Endothelial cell of hepatic sinusoid (primary cell): Measurements from ENCODE around the gene COX8C.
"Not testable (repeated sequence)": the region's sequence is repeated elsewhere in the genome, so short reads cannot be mapped to it uniquely, and the experiment has no call there.

Experiments
- in situ Hi-C: cut with HindIII; loops from 2 replicates; pipeline ENCODE4 v1.10.0; 2017; ENCODE audit warnings: low sequenced_read_pairs

The COX8C gene

GRCh38 chr14:93319958-93320357, 27.0 kb upstream of the COX8C start:
- in situ Hi-C loops: no loop called here

GRCh38 chr14:93320489-93320888, 26.5 kb upstream of the COX8C start:
- in situ Hi-C loops: no loop called here

GRCh38 chr14:93322929-93323599, 23.9 kb upstream of the COX8C start:
- in situ Hi-C loops: no loop called here

DNA sequence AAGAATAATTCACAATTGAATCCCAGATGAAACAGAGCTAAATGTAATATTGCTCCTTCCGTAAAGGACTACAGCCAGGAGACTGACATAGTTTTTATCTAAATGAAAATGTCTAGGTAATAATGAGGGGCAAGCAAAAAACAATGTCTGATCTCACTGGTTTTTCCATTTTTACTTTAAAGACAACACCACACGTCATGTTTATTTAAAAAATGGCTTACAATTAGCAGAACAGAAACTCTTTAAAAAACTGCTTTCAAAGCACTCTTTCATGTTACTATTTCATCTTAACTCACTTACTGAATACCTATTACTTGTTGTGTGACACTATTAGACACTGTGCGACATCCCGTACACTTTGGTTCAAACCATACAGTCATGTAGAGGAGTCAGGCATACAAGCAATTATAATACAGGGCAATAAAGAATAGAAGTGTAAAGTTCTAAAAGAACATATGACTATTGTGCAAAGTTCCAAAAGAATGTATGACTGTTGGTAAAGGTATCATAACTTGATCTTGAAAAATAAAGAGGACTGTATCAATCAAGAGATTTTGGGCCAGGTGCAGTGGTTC, 23.3 kb upstream of the COX8C start:
- in situ Hi-C loops: no loop called here

DNA sequence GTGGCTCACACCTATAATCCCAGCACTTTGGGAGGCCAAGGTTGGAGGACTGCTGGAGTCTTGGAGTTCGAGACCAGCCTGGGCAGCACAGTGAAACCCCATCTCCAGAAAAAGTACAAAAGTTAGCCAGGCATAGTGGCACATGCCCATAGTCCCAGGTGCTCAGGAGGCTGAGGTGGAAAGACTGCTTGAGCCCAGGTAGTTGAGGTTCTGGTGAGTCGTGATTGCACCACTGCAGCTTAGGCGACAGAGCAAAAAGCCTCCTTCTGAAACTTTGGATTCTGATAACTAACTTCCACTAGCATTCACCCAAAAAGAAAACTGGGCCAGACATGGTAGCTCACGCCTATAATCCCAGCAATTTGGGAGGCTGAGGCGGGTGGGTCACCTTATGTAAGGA, 20.8 kb upstream of the COX8C start:
- in situ Hi-C loops: no loop called here

DNA sequence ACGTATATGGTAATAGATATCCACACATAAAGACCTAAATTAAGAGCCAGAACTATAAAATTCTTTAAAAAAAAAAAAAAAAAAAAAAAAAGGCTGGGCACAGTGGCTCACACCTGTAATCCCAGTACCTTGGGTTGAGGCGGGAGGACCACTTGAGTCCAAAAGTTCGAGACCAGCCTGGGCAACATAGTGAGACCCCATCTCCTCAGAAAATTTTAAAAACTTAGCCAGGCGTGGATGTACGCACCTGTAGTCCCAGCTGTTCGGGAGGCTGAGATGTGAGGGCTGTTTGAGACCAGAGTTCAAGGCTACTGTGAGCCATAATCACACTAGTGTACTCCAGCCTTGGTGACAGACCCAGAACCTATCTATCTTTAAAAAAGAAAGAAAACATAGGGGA, 18.4 kb upstream of the COX8C start:
- in situ Hi-C loops: no loop called here

DNA sequence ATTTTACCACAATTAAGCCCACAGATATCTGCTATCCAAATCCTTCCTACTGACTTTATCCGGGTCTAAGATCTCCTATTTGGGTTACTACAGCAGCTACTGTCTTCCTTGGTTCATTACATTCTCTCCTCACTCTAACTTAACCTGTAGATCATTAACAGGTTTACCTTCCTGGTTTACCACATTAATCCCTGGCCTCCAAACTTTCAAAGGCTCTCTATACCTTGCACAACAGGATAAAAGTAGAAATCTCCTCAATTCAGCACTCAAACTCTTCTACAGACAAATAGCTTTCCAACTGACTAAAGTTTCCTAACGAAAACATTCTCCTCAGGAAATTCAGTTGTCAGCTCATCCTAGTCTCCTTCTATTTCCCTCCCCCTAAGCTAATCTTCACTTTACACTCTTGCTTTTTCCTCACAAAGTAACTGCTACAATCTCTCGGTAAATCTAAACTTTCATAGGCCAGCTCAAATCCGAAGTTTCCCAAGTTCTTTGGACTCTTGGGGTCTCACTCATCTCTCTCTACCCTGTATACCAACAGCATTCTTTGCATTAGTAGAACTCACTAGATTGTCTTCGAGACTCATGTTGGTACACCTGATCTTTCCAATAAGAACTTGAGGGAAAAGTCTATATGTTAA, 16.9 kb upstream of the COX8C start:
- in situ Hi-C loops: no loop called here

GRCh38 chr14:93330609-93331000, 16.4 kb upstream of the COX8C start:
- in situ Hi-C loops: no loop called here

DNA sequence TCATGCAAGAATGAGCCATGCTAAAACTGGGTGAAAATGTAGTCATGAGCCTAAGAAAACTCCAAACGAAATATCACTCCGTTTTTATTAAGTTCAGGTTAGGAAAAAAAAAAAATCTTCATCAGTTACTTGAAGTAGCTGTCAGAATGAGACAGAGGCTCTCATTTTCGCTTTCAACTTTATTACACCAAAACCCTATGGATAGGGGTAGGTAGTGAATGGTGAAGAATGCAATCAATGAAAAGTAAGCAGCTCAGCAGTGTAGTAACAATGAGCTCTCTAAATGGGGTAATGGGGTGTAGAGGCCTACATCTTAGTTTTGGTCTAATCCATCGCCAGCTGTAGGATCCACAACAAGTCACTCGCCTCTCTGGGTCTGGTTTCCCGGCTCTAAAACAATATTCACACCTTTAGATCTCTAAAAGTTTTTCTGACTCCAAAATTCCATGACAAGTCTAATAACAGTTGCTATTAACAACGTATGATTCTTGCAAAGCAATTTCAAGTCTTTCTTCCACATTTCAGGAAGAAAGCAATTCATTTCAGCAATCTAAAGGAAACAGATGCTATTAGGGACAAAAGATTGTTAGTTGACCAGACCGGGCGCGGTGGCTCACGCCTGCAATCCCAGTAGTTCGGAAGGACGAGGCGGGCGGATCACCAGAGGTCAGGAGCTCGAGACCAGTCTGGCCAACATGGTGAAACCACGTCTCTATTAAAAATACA, 15.8 kb upstream of the COX8C start:
- in situ Hi-C loops: no loop called here

- in situ Hi-C loops: no loop called here
These were observed 15.1 kb upstream of the COX8C start for GRCh38 chr14:93331728-93332396.

- in situ Hi-C loops: no loop called here
These were observed 14.6 kb upstream of the COX8C start for GRCh38 chr14:93332397-93332852.

DNA sequence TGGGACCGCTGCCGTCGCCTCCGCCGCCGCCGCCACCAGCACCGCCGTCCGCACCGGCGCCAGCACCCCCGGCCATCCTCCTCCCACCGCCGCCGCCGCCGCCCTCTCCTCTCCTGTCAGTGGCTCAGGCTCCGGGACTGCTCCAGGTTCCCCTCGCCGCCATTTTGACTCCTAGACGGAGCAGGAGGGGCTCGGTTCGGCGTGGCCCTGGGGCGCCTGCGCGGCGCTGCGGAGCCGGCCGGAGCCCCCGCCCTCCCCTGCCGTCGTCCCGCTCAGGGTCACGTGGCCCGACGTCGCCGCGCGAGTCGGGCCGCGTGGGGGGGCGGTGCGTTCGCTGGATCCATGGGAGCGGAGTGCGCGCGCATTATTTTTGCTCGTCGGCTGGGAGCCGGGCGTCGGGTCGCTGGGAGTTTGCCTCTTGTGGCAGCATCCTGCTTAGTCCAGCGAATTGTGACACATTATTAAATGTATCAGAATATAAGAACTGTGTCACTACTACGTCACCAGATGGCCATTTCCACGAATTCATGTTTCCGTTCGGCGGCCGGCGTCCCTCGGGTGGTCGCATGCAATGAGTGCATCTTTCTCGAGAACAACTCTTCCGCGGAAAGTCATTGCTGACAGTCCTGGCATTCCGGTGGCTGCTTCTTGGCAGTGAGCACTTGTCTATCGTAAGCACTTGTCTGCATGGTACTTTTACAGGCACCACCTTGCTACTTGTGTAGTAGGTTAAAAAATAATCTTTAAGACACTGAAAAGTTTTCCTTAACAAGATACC, 13.9 kb upstream of the COX8C start, which contains the start of gene BTBD7:
TSS of gene BTBD7 (minus strand) at position 184 of the 778 bp plus-strand sequence. CDS start 36,985 bp downstream, outside the sequence.
- in situ Hi-C loops: no loop called here

GRCh38 chr14:93333631-93334103, 13.3 kb upstream of the COX8C start:
- in situ Hi-C loops: no loop called here

DNA sequence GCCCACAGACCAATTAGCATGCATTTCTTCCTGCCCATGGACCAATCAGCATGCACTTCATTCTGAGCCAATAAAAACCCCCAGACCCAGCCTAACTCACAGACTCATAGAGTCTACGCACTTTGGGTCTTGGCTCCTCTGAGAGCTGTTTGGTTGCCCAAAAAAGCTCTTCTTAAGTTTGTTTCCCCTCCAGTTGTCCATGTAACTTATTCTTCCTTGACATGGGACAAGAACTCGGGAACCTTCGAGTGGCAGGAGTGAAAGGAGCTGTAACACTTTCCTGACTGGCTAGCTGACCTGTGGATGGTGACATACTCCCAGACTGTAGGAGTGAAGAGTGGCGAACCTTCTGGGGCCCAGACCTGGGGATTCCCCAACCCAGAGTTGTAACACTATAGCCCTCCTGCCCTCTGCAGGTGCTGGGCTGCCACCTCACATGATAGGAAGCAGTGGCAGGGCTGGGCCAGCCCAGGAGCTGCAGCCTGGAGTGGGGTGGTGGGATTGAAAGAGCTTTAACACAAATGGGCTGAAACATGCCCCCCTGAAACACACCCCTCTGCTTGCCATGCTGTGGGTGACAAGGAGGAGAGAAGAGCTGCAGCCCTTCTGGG, 9.7 kb upstream of the COX8C start:
- in situ Hi-C loops: no loop called here

DNA sequence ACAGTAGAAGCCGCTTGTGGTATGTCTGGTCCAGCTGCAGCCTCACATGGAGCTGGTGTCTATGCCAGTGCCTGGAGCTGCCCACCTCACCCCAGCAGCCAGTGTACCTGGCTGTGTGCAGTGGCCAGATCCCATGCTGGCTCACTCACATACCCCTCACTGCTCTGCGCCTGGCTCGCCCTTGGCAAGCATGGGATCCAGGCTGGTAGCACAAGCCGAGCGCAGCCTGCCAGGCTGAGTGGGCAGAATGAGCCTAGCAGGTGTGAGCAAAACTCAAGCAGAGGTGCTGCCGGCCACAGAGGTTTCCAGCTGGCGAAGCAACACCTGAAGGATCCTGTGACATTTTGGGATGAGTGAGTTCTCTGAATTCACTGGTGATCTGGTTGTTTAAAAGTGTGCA, 9.1 kb upstream of the COX8C start:
- in situ Hi-C loops: no loop called here

DNA sequence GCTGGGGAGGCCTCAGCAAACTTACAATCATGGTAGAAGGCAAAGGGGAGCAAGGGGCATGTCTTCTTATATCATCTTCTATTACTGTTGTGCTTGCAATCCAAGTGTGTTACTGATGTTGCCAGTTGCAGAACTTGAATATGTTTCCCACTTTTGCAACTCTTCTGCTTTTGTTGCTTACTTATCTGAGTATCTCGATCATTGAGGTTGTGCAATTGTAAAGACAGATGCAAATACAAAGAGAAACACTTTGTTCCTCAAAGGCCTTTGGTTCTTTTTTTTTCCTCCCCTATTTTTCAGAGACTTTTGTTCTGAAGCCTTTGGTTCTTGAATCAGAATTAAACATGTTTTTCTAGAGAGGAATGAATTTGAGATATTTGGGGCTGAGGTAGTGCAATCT, 3.7 kb upstream of the COX8C start:
- in situ Hi-C loops: no loop called here

DNA sequence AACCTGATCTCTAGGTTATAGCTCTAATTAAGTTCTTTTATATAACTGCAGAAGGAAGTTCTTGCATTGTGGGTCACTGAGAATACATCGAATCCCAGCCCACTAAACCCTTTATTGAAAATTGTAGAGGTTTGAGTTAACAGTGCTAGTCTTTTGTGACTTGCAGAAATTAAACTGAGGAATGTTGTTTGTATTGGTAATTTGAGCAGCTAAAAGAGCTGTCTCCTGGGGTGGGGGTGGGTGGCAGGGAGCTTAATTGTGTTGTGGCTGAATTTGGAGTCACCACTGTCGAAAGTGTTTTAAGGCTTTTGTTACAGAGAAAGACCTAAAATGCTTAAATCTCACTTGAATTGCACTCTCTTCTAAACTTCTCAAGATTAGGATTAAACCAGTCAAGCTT, 3.2 kb upstream of the COX8C start:
- in situ Hi-C loops: no loop called here

- in situ Hi-C loops: no loop called here
These were observed 868 bp downstream of the COX8C start for GRCh38 chr14:93347850-93348249.

GRCh38 chr14:93348292-93348691, 1.3 kb downstream of the COX8C start:
- in situ Hi-C loops: no loop called here

GRCh38 chr14:93354873-93355272, 7.9 kb downstream of the COX8C start:
- in situ Hi-C loops: not testable (repeated sequence)
